ENCODE results near the gene SEC11A.

The SEC11A gene

DNA sequence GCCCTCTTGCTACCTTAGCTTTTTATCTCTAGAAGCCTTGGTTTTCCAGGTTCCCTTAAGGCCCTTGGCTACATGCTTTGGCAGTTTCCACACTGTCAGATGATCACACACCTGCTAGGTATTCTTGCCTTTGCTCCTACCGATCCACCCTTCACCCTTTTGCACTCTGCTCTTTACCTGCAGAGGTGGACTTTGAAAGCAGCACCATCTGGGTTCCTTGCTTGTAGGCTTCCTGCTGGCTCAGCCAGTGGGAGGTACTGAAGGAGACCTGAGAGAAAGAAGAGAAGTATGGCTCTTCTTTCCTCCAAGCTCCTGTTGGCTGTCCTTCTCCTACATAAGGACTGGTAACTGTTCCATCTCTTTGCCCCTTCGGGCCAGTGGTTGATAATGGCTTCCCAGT is 25.2 kb upstream of the SEC11A start:
- no peak overlapping the region for H3K4me2 ChIP-seq (ENCODE audit: low read depth, low read length, poor library complexity, severe bottlenecking)
- H2AFZ ChIP-seq (ENCODE audit: low read depth, low read length, severe bottlenecking) = no peak overlapping the region
- no peaks in the 10 kb centered on the region for H3K9me3 ChIP-seq (ENCODE audit: insufficient read depth, low read length)
- no peak overlapping the region for H3K4me3 ChIP-seq (ENCODE audit: insufficient read depth, low read length, poor library complexity, severe bottlenecking)
- no peak overlapping the region for H3K9ac ChIP-seq (ENCODE audit: low read length)
- TF ChIP-seq, protein P1, sequence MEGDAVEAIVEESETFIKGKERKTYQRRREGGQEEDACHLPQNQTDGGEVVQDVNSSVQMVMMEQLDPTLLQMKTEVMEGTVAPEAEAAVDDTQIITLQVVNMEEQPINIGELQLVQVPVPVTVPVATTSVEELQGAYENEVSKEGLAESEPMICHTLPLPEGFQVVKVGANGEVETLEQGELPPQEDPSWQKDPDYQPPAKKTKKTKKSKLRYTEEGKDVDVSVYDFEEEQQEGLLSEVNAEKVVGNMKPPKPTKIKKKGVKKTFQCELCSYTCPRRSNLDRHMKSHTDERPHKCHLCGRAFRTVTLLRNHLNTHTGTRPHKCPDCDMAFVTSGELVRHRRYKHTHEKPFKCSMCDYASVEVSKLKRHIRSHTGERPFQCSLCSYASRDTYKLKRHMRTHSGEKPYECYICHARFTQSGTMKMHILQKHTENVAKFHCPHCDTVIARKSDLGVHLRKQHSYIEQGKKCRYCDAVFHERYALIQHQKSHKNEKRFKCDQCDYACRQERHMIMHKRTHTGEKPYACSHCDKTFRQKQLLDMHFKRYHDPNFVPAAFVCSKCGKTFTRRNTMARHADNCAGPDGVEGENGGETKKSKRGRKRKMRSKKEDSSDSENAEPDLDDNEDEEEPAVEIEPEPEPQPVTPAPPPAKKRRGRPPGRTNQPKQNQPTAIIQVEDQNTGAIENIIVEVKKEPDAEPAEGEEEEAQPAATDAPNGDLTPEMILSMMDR (IDR thresholded peaks at IDR 0.05; ENCODE audit: insufficient read depth, low read length, poor library complexity, severe bottlenecking) = no peak
- TF ChIP-seq EZH2phosphoT487 (conservative IDR thresholded peaks at IDR 0.05; ENCODE audit: low read length) = no peak
- no peaks in the 10 kb centered on the region for H4K20me1 ChIP-seq (ENCODE audit: low read depth, low read length)
- H3K36me3 ChIP-seq (ENCODE audit: low read length) = no peaks in the 10 kb centered on the region
- H3K27me3 ChIP-seq (ENCODE audit: low read length) = no peaks in the 10 kb centered on the region
- no peak overlapping the region for H3K27ac ChIP-seq (ENCODE audit: low read depth, low read length)
- H3K79me2 ChIP-seq (ENCODE audit: insufficient read depth, low read length) = no peaks in the 10 kb centered on the region
- H3F3A ChIP-seq (ENCODE audit: insufficient read depth) = peaks cover 21% of the 10 kb centered on the region
- no peaks in the 10 kb centered on the region for H3K9me2 ChIP-seq (replicated peaks; ENCODE audit: insufficient read depth, low read length)

DNA sequence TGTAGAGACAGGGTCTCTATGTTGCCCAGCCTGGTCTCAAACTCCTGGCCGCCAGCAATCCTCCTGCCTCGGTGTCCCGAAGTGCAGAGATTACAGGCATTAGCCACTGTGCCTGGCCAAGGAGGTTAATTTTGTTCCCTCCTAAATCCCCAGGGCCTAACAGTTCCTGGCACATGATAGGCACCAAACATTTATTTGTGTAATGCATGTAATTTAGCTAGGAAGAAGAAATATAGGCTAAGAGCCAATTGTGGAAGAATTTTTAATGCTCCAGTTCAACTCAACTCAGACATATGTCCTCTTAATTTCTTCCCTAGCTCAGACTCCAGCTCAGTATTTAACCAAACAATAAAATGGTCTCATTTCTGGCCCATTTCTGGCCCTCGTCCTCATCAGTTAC is 24.8 kb upstream of the SEC11A start:
- no peaks in the 10 kb centered on the region for H3K9me3 ChIP-seq (ENCODE audit: insufficient read depth, low read length)
- no peaks in the 10 kb centered on the region for H4K20me1 ChIP-seq (ENCODE audit: low read depth, low read length)
- H3K4me2 ChIP-seq (ENCODE audit: low read depth, low read length, poor library complexity, severe bottlenecking) = no peak overlapping the region
- peaks cover 25% of the 10 kb centered on the region for H3F3A ChIP-seq (ENCODE audit: insufficient read depth)
- H3K27me3 ChIP-seq (ENCODE audit: low read length) = no peaks in the 10 kb centered on the region
- H3K27ac ChIP-seq (ENCODE audit: low read depth, low read length) = no peak overlapping the region
- no peak overlapping the region for H3K4me3 ChIP-seq (ENCODE audit: insufficient read depth, low read length, poor library complexity, severe bottlenecking)
- no peaks in the 10 kb centered on the region for H3K9me2 ChIP-seq (replicated peaks; ENCODE audit: insufficient read depth, low read length)
- no peak overlapping the region for H3K9ac ChIP-seq (ENCODE audit: low read length)
- TF ChIP-seq EZH2phosphoT487 (conservative IDR thresholded peaks at IDR 0.05; ENCODE audit: low read length) = no peak
- TF ChIP-seq, protein P1 (IDR thresholded peaks at IDR 0.05; ENCODE audit: insufficient read depth, low read length, poor library complexity, severe bottlenecking) = no peak
- H2AFZ ChIP-seq (ENCODE audit: low read depth, low read length, severe bottlenecking) = no peak overlapping the region
- no peaks in the 10 kb centered on the region for H3K36me3 ChIP-seq (ENCODE audit: low read length)
- H3K79me2 ChIP-seq (ENCODE audit: insufficient read depth, low read length) = no peaks in the 10 kb centered on the region

DNA sequence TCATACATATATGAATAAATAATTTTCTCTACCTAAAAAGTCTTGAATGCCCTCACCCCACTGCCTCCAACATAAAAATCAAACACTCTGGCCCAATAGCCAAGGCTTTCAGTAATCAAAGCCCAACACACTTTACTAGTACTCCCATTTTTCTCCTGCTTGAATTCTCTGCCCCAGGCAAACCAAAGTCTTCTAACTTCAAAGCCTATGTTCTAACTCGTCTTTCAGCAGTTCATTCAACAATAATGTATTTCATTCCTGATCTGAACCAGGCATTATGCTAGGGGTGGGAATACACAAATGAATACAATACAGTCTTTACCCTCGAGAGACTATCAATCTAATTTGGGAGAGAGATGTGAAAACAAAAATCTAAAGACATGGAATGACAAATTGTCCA is 21.1 kb upstream of the SEC11A start:
- peaks cover 26% of the 10 kb centered on the region for H3F3A ChIP-seq (ENCODE audit: insufficient read depth)
- no peak overlapping the region for H3K4me2 ChIP-seq (ENCODE audit: low read depth, low read length, poor library complexity, severe bottlenecking)
- H4K20me1 ChIP-seq (ENCODE audit: low read depth, low read length) = no peaks in the 10 kb centered on the region
- no peak overlapping the region for H2AFZ ChIP-seq (ENCODE audit: low read depth, low read length, severe bottlenecking)
- H3K9me2 ChIP-seq (replicated peaks; ENCODE audit: insufficient read depth, low read length) = no peaks in the 10 kb centered on the region
- H3K79me2 ChIP-seq (ENCODE audit: insufficient read depth, low read length) = no peaks in the 10 kb centered on the region
- no peaks in the 10 kb centered on the region for H3K9me3 ChIP-seq (ENCODE audit: insufficient read depth, low read length)
- H3K4me3 ChIP-seq (ENCODE audit: insufficient read depth, low read length, poor library complexity, severe bottlenecking) = no peak overlapping the region
- H3K27ac ChIP-seq (ENCODE audit: low read depth, low read length) = peak overlapping the region; percentile 27; the same call in 1 of the 2 replicates
- H3K9ac ChIP-seq (ENCODE audit: low read length) = no peak overlapping the region
- TF ChIP-seq EZH2phosphoT487 (conservative IDR thresholded peaks at IDR 0.05; ENCODE audit: low read length) = no peak
- TF ChIP-seq, protein P1 (IDR thresholded peaks at IDR 0.05; ENCODE audit: insufficient read depth, low read length, poor library complexity, severe bottlenecking) = no peak
- no peaks in the 10 kb centered on the region for H3K27me3 ChIP-seq (ENCODE audit: low read length)
- no peaks in the 10 kb centered on the region for H3K36me3 ChIP-seq (ENCODE audit: low read length)

All from SU-DHL-6 (cell line).